K562 (cell line): Measurements from ENCODE around the gene SLC7A14.

Source experiments
- CTCF ChIP-seq, 3 experiments: IDR thresholded peaks in 2 of 3; conservative IDR thresholded peaks in 1 of 3; 2 replicates each; pipeline ENCODE4 v1.5.1; 2011 to 2012; ENCODE audit warnings: low read length in 3 of 3, mild to moderate bottlenecking in 3 of 3, control low read depth in 2 of 3, improper control_type of control experiment in 1 of 3, inconsistent platforms in 1 of 3, low read depth in 1 of 3, mixed read lengths in 1 of 3, moderate library complexity in 1 of 3; ENCODE audit not compliant: insufficient read depth in 2 of 3
- EP300 ChIP-seq: IDR thresholded peaks from 2 replicates; pipeline ENCODE4 v1.6.1; 2012; ENCODE audit warnings: low read length, improper control_type of control experiment
- EZH2 ChIP-seq: IDR thresholded peaks from 2 replicates; pipeline ENCODE4 v1.6.1; 2012; ENCODE audit warnings: low read depth, mild to moderate bottlenecking, inconsistent platforms, low read length, borderline replicate concordance
- FOXA3 ChIP-seq, 2 experiments: fragments of 450-650 bp in 1 of 2; sonication (generic) in 1 of 2; formaldehyde crosslinking; IDR thresholded peaks in 1 of 2; conservative IDR thresholded peaks in 1 of 2; 2 replicates each; pipeline versions ENCODE4 v1.4.0 to v1.8.0; 2020 to 2022; ENCODE audit warnings: mild to moderate bottlenecking in 2 of 2, missing genetic modification reagents in 1 of 2
- IRF1 ChIP-seq: sonication (generic); formaldehyde crosslinking; IDR thresholded peaks from 2 replicates; pipeline ENCODE4 v1.8.0; 2022; ENCODE audit warnings: missing genetic modification reagents, mild to moderate bottlenecking, borderline replicate concordance
- KAT2B ChIP-seq: IDR thresholded peaks from one replicate; pipeline ENCODE4 v1.6.1; 2012; ENCODE audit warnings: low read depth, mild to moderate bottlenecking, control low read depth, inconsistent platforms, low read length, moderate library complexity
- KLF16 ChIP-seq: IDR thresholded peaks from 2 replicates; pipeline ENCODE4 v1.6.1; 2016; ENCODE audit warnings: antibody characterized with exemption
- NFIC ChIP-seq: fragments of 450-650 bp; IDR thresholded peaks from 2 replicates; pipeline ENCODE4 v1.6.1; 2017; ENCODE audit warnings: mild to moderate bottlenecking, inconsistent platforms
- POLR2AphosphoS2 ChIP-seq: IDR thresholded peaks from 2 replicates; pipeline ENCODE4 v1.6.1; 2012; ENCODE audit warnings: low read length, improper control_type of control experiment
- REST ChIP-seq, 2 experiments: fragments of 450-650 bp; formaldehyde crosslinking in 1 of 2; IDR thresholded peaks; 2 replicates each; pipeline versions ENCODE4 v1.4.0 to v1.6.1; 2014 to 2020; ENCODE audit warnings: mild to moderate bottlenecking in 2 of 2, borderline replicate concordance in 1 of 2, low read depth in 1 of 2
- ZNF121 ChIP-seq: sonication (generic); formaldehyde crosslinking; conservative IDR thresholded peaks from 2 replicates; pipeline ENCODE4 v1.8.0; 2022; ENCODE audit warnings: missing genetic modification reagents
- ZZZ3 ChIP-seq: fragments of 450-650 bp; IDR thresholded peaks from 2 replicates; pipeline ENCODE4 v1.6.1; 2016; ENCODE audit warnings: antibody characterized with exemption, mild to moderate bottlenecking, moderate library complexity

- no peak for TF ChIP-seq ZNF121 (CRISPR knock-in tag)
- no peak for TF ChIP-seq KAT2B
- no peak for TF ChIP-seq KLF16
- no peak for TF ChIP-seq FOXA3 (CRISPR knock-in tag; conservative IDR thresholded peaks at IDR 0.05 in 1 of 2, IDR thresholded peaks at IDR 0.05 in 1 of 2)
- TF ChIP-seq POLR2AphosphoS2 = no peak
- no peak for TF ChIP-seq EZH2
- TF ChIP-seq NFIC = no peak
- TF ChIP-seq ZZZ3 = no peak
- TF ChIP-seq CTCF (IDR thresholded peaks at IDR 0.05 in 2 of 3, conservative IDR thresholded peaks at IDR 0.05 in 1 of 3; ENCODE audit: insufficient read depth in 2 of 3, low read depth in 1 of 3, low read length in 3 of 3) = no peak
- no peak for TF ChIP-seq REST (IDR thresholded peaks at IDR 0.05; ENCODE audit: borderline replicate concordance)
- TF ChIP-seq REST (CRISPR knock-in tag; IDR thresholded peaks at IDR 0.05; ENCODE audit: low read depth) = no peak
- no peak for TF ChIP-seq EP300
- no peak for TF ChIP-seq IRF1 (CRISPR knock-in tag)
These were observed 13.2 kb upstream of the SLC7A14 start for GRCh38 chr3:170599091-170599490.
